Measurements from ENCODE around the gene CAPZB. TPM values are rescaled to one million over a fixed set of nuclear protein-coding genes. Genes with fewer than 3 reads are reported as not detected.

CAPZB gene
- total RNA-seq, 4 donors from 2014 or later = 84.7 to 124 (median 103) TPM

DNA sequence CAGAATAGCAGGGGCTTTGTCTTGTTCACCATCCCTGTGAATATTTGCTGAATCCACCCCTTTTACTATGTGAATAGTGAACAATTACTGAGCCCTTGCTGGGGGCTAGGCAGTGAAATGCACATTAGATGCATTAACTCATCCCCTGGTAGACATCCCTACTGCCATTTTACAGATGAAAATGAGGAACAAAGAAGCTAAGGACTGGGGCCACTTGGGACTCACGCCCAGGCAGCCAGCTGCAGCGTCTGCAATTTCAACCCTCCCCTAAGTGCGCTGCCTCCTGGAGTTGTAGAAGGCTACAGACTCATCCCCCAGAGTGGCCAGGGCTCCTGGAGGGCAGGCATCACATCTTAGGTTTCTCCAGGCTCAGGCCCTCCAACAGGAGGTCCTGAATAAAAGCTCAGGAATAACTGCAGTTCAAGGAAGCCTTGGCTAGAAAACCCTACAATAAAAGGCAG, 31.6 kb downstream of the CAPZB start:
- H3K4me3 ChIP-seq (ENCODE audit: low read depth, poor library complexity, severe bottlenecking) = no peak overlapping the region
- 39 to 41% methylated on average over 3 of the region's 3 CpGs for WGBS, 2 donors
- no peak for DNase-seq (ENCODE audit: low spot score in 2 of 2)

GRCh38 chr1:19452221-19452663, 33.1 kb downstream of the CAPZB start:
- no peak for TF ChIP-seq CTCF (IDR thresholded peaks at IDR 0.05)
- no peak for TF ChIP-seq POLR2A (IDR thresholded peaks at IDR 0.05)
- peak; percentile 61 to 90 for DNase-seq (ENCODE audit: low spot score in 2 of 2)
- 54 to 62% methylated on average over 12 of the region's 12 CpGs for WGBS, 2 donors
- intact Hi-C loops (cut with DNase I; ENCODE audit: low total_unique reads) = no loop called here
- H3K4me3 ChIP-seq (ENCODE audit: low read depth, poor library complexity, severe bottlenecking) = no peak overlapping the region

More for the DNA sequence above, 31.6 kb downstream of the CAPZB start:
- intact Hi-C loops (cut with DNase I; ENCODE audit: low total_unique reads) = no loop called here
- no peak for TF ChIP-seq CTCF (IDR thresholded peaks at IDR 0.05)
- no peak for TF ChIP-seq POLR2A (IDR thresholded peaks at IDR 0.05)

DNA sequence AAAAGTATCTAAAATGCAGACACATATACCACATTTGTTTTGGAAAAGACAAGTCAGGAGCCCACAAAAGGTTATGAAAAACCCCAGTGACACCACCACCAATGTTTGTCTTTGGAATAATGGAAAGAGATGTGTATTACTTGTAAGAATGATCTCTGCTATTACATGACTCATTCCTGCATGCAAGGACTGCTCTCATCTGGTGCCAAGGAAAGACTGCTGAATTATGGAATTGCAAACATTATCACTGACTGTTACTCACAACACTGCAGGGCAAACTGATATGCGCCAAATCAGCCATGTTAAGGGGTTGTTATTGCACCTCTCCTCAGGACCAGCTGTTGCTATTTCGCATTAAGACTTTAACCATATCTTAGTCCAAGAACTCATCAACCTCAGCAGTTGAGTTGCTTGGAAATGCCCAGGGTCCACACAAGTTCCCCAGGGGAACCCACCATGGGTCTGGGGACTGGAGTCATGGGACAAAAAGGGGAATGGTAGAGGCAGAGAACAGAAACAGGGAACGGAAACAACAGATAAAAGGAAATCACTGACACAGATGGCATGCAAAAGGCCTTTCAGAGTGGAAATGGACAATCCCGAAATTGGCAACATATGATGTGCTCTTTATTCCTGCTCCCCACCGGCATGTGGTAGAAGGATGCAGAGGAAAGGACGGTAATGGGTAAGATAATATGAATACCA, 34.4 kb downstream of the CAPZB start:
- no peak for TF ChIP-seq CTCF (IDR thresholded peaks at IDR 0.05)
- no peak for TF ChIP-seq POLR2A (IDR thresholded peaks at IDR 0.05)
- H3K4me3 ChIP-seq (ENCODE audit: low read depth, poor library complexity, severe bottlenecking) = no peak overlapping the region
- peak in 1 of 2 donors; percentile 76 for DNase-seq (ENCODE audit: low spot score in 2 of 2)
- intact Hi-C loops (cut with DNase I; ENCODE audit: low total_unique reads) = no loop called here
- WGBS, 2 donors = 21 to 26% methylated on average over 6 of the region's 6 CpGs

DNA sequence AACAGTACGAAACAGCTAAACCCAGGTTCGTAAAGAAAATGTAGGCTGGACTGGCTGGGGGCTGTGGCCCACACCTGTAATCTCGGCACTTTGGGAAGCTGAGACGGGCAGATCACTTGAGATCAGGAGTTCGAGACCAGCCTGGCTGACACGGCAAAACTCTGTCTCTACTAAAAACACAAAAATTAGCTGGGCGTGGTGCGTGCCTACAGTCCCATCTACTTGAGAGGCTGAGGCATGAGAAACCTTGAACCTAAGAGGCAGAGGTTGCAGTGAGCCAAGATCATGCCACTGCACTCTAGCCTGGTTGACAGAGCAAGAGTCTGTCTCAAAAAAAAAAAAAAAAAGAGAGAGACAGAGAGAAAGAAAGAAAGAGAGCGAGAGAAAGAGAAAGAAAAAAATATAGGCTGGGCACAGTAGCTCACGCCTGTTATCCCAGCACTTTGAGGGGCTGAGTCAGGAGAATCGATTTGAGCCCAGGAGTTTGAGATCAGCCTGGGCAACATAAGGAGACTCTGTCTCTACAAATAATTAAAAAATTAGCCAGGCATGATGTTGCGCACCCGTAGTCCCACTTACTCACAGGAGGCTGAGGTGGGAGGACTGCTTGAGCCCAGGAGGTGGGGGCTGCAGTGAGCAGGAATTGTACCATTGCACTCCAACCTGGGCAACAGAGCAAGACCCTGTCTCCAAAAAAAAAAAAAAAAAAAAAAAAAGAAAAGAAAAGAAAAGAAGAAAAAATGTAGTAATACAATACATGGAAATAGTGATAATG, 35.7 kb downstream of the CAPZB start:
- no peak for TF ChIP-seq POLR2A (IDR thresholded peaks at IDR 0.05)
- no peak for TF ChIP-seq CTCF (IDR thresholded peaks at IDR 0.05)
- 65 to 72% methylated on average over 13 of the region's 13 CpGs for WGBS, 2 donors
- H3K4me3 ChIP-seq (ENCODE audit: low read depth, poor library complexity, severe bottlenecking) = no peak overlapping the region
- intact Hi-C loops (cut with DNase I; ENCODE audit: low total_unique reads) = loop anchor here (5.0 kb wide), 1 partner anchor 1803 kb away; no protein-coding TSS in a partner anchor
- DNase-seq (ENCODE audit: low spot score in 2 of 2) = no peak

DNA sequence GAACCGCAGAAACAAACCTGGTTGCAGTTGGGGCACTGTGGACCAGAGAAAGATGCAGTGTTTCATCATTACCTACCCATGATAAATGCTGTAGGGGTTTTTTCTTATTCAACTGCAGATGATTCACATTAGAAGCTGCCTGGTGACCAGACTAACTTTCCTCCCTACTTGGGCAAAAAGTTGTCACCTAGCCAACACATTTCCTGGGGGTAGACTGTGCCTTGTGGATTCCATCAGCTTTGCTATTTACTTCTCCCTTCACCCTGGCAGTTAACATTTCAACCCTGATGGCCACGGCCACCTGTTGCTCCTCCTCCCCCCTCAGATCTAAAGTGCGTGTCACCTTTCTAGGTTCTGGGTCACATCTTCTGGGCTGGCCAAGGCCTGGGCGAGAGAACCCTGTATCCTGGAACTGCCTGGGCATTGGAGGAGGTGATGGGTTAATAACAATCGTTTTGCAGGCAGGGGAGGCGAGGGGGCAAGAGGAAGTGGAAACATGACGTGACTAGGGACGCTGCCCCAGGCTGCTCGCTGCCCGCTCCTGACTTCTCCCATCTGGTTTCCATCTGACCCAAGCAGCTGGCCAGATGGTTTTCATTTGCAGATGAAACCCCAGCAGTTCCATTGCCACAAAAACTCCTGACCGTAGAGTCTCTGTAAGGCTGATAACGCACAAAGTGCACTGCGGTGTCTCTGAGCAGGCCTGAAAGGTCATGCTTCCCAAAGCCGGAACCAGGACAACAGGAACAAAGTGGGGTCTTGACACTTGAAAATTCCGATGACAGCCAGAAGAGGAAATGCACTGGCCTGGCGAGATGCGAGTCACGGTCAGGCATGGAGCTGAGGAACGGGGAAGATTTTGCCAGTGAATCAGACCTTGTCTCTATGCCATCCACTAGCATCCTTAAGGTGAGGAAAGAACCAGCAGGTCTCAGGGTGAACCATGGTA, 36.6 kb downstream of the CAPZB start:
- no peak overlapping the region for H3K4me3 ChIP-seq (ENCODE audit: low read depth, poor library complexity, severe bottlenecking)

More for the DNA sequence above, 36.6 kb downstream of the CAPZB start:
- DNase-seq (ENCODE audit: low spot score in 2 of 2) = peak; percentile 75 to 91
- intact Hi-C loops (cut with DNase I; ENCODE audit: low total_unique reads) = loop anchor here (5.0 kb wide), 1 partner anchor 1804 kb away; no protein-coding TSS in a partner anchor
- TF ChIP-seq POLR2A (IDR thresholded peaks at IDR 0.05) (no peak), CTCF (IDR thresholded peaks at IDR 0.05) (no peak)
- WGBS, 2 donors = 41% methylated on average over 19 of the region's 19 CpGs

Data from lower leg skin (tissue), 4 donors.